CD14-positive monocyte (primary cell): ENCODE results near the gene CADM1. TPM values are rescaled to one million over a fixed set of nuclear protein-coding genes. Genes with fewer than 3 reads are reported as not detected.

Experiments used
- DNase-seq, 3 donors: peaks; one replicate each; pipeline ENCODE4 v3.0.0-alpha.2; 2011 to 2022
- H2AFZ ChIP-seq: 2 replicates; pipeline ENCODE4 v1.6.0; 2012; ENCODE audit warnings: mild to moderate bottlenecking, low read depth, low read length, inconsistent platforms; ENCODE audit not compliant: insufficient read depth, poor library complexity, severe bottlenecking
- H3K27ac ChIP-seq, 2 donors: 1 replicate in 1 of 2; 2 replicates in 1 of 2; pipeline ENCODE4 v1.5.1; 2012 to 2013; ENCODE audit warnings: low read length in 2 of 2, control low read depth in 1 of 2, inconsistent platforms in 1 of 2, low read depth in 1 of 2, mild to moderate bottlenecking in 1 of 2
- H3K27me3 ChIP-seq, 2 donors: one replicate each; pipeline versions ENCODE4 v1.6.0 to v1.6.1; 2011 to 2013; ENCODE audit warnings: low read length in 2 of 2; ENCODE audit not compliant: control insufficient read depth in 2 of 2, insufficient read depth in 2 of 2
- H3K36me3 ChIP-seq, 2 donors: replicated peaks in 1 of 2; 1 replicate in 1 of 2; 2 replicates in 1 of 2; pipeline versions ENCODE4 v1.5.1 to v1.6.1; 2012 to 2013; ENCODE audit warnings: low read length in 2 of 2, control low read depth in 1 of 2, inconsistent platforms in 1 of 2, mild to moderate bottlenecking in 1 of 2; ENCODE audit not compliant: insufficient read depth in 2 of 2, control insufficient read depth in 1 of 2
- H3K4me1 ChIP-seq, 2 donors: 1 replicate in 1 of 2; 2 replicates in 1 of 2; pipeline versions ENCODE4 v1.5.1 to v1.6.1; 2012 to 2013; ENCODE audit warnings: low read length in 2 of 2, control low read depth in 1 of 2, inconsistent platforms in 1 of 2, mild to moderate bottlenecking in 1 of 2, moderate library complexity in 1 of 2; ENCODE audit not compliant: insufficient read depth in 2 of 2, control insufficient read depth in 1 of 2
- H3K4me2 ChIP-seq: replicated peaks from 2 replicates; pipeline ENCODE3; 2012; ENCODE audit warnings: low read length, moderate library complexity, mild to moderate bottlenecking; ENCODE audit not compliant: poor library complexity, severe bottlenecking; ENCODE audit errors: extremely low read depth
- H3K4me3 ChIP-seq, 3 experiments: fragments of 200-600 bp in 1 of 3; sonication (generic) in 1 of 3; replicated peaks in 1 of 3; 1 replicate in 2 of 3; 2 replicates in 1 of 3; pipeline ENCODE4 v1.5.1; 2011 to 2013; ENCODE audit warnings: low read length in 3 of 3, mild to moderate bottlenecking in 3 of 3, control low read depth in 2 of 3, low read depth in 2 of 3, inconsistent platforms in 1 of 3, moderate library complexity in 1 of 3
- H3K79me2 ChIP-seq: 2 replicates; pipeline ENCODE4 v1.6.0; 2012; ENCODE audit warnings: mild to moderate bottlenecking, control low read depth, inconsistent platforms, low read length, moderate library complexity; ENCODE audit not compliant: insufficient read depth
- H3K9ac ChIP-seq: 2 replicates; pipeline ENCODE4 v1.6.0; 2017; ENCODE audit warnings: low read length, mild to moderate bottlenecking; ENCODE audit not compliant: insufficient read depth, poor library complexity, severe bottlenecking
- H3K9me3 ChIP-seq, 2 donors: replicated peaks in 1 of 2; 1 replicate in 1 of 2; 2 replicates in 1 of 2; pipeline versions ENCODE4 v1.5.1 to v1.6.1; 2012 to 2013; ENCODE audit warnings: low read length in 2 of 2, control low read depth in 1 of 2; ENCODE audit not compliant: control insufficient read depth in 1 of 2, insufficient read depth in 1 of 2
- H4K20me1 ChIP-seq: 2 replicates; pipeline ENCODE4 v1.6.0; 2012; ENCODE audit warnings: mild to moderate bottlenecking, low read length, control low read depth, moderate library complexity; ENCODE audit not compliant: insufficient read depth
- H3K27ac Mint-ChIP-seq, 7 donors: one replicate each; pipeline ENCODE4 v1.8.0; 2020; ENCODE audit warnings: mild to moderate bottlenecking in 7 of 7, mixed read lengths in 7 of 7, moderate library complexity in 6 of 7, inconsistent platforms in 2 of 7
- H3K27me3 Mint-ChIP-seq, 3 donors: one replicate each; pipeline ENCODE4 v1.8.0; 2021 to 2022; ENCODE audit warnings: low read depth in 3 of 3, mild to moderate bottlenecking in 3 of 3, mixed read lengths in 3 of 3, moderate library complexity in 3 of 3, inconsistent platforms in 1 of 3
- H3K36me3 Mint-ChIP-seq, 2 donors: one replicate each; pipeline ENCODE4 v1.8.0; 2020; ENCODE audit warnings: mixed read lengths in 2 of 2, inconsistent platforms in 1 of 2, mild to moderate bottlenecking in 1 of 2
- H3K4me1 Mint-ChIP-seq: one replicate; pipeline ENCODE4 v1.8.0; 2020; ENCODE audit warnings: mild to moderate bottlenecking, mixed read lengths
- H3K4me3 Mint-ChIP-seq, 2 donors: one replicate each; pipeline ENCODE4 v1.8.0; 2020; ENCODE audit warnings: mild to moderate bottlenecking in 2 of 2, mixed read lengths in 2 of 2, moderate library complexity in 1 of 2
- H3K9me3 Mint-ChIP-seq, 7 donors: one replicate each; pipeline ENCODE4 v1.8.0; 2020 to 2022; ENCODE audit warnings: mixed read lengths in 7 of 7, mild to moderate bottlenecking in 6 of 7, moderate library complexity in 6 of 7, inconsistent platforms in 2 of 7
- CTCF ChIP-seq: fragments of 200-600 bp; IDR thresholded peaks from one replicate; pipeline ENCODE4 v1.8.0; 2022; ENCODE audit warnings: antibody characterized with exemption, mild to moderate bottlenecking
- WGBS: methylation state at CpG from one replicate; pipeline ENCODE4 v1.1.5; 2013; ENCODE audit warnings: missing lambda C conversion rate; ENCODE audit not compliant: insufficient coverage; 5-methylcytosine and 5-hydroxymethylcytosine counted together
- intact Hi-C, 2 donors: fragments of 100-400 bp; cut with micrococcal nuclease; formaldehyde crosslinking; loops; one replicate each; pipeline versions ENCODE4 v1.15.0 to v1.15.1; 2023
- polyA plus RNA-seq, 3 donors: library from polyadenylated mRNA; depleted of rRNA in 1 of 3; unstranded in 2 of 3; stranded (reverse) in 1 of 3; fragments of 300-500 nt in 2 of 3; fragments of >200 nt in 1 of 3; fragmentation: Illumina TruSeq in 2 of 3; gene quantifications; 1 replicate in 2 of 3; 2 replicates in 1 of 3; pipeline ENCODE4 v1.2.3, GENCODE V29; 2012 to 2021

The CADM1 gene
- polyA plus RNA-seq, 3 donors = not detected

- no peaks in the 10 kb centered on the region for H3K27me3 ChIP-seq
- H3K4me1 Mint-ChIP-seq = no peaks in the 10 kb centered on the region
- intact Hi-C loops = no loop called here
Measured at GRCh38 chr11:115302946-115303703, 201.1 kb downstream of the CADM1 start.

More at GRCh38 chr11:115302946-115303703, 201.1 kb downstream of the CADM1 start:
- H4K20me1 ChIP-seq = no peaks in the 10 kb centered on the region
- H3K79me2 ChIP-seq = no peaks in the 10 kb centered on the region
- TF ChIP-seq CTCF = no peak
- no peak overlapping the region for H3K4me3 Mint-ChIP-seq
- no peaks in the 10 kb centered on the region for H3K4me1 ChIP-seq
- no peak overlapping the region for H3K27ac Mint-ChIP-seq
- H2AFZ ChIP-seq = no peak overlapping the region
- DNase-seq = no peak
- no peaks in the 10 kb centered on the region for H3K9me3 Mint-ChIP-seq
- no peaks in the 10 kb centered on the region for H3K36me3 Mint-ChIP-seq
- peaks cover 0 to 2% (median 0%) of the 10 kb centered on the region in 3 donors for H3K27me3 Mint-ChIP-seq
- no peak overlapping the region for H3K27ac ChIP-seq
- no peak overlapping the region for H3K4me2 ChIP-seq
- H3K9ac ChIP-seq = no peak overlapping the region
- no peak overlapping the region for H3K4me3 ChIP-seq
- H3K9me3 ChIP-seq = no peaks in the 10 kb centered on the region
- H3K36me3 ChIP-seq = no peaks in the 10 kb centered on the region
- WGBS = no CpG with 5 or more reads among the region's 5 CpGs
